Liver (tissue), 9 donors: ENCODE results near the gene TLE4. TPM values are rescaled to one million over a fixed set of nuclear protein-coding genes. Genes with fewer than 3 reads are reported as not detected.

ENCODE experiments used
- DNase-seq: peaks from one replicate; pipeline ENCODE4 v3.0.0-alpha.2; 2017; ENCODE audit warnings: low spot score
- H3K27ac ChIP-seq, 2 donors: one replicate each; pipeline ENCODE4 v1.7.0; 2013; ENCODE audit warnings: inconsistent platforms in 2 of 2, low read length in 2 of 2, control low read depth in 1 of 2, low read depth in 1 of 2, mild to moderate bottlenecking in 1 of 2
- H3K27me3 ChIP-seq, 4 donors: one replicate each; pipeline versions ENCODE4 v1.6.1 to v1.7.0; 2013; ENCODE audit warnings: low read length in 3 of 4, inconsistent platforms in 1 of 4, mild to moderate bottlenecking in 1 of 4, moderate library complexity in 1 of 4; ENCODE audit not compliant: control insufficient read depth in 4 of 4, insufficient read depth in 4 of 4
- H3K36me3 ChIP-seq, 4 donors: one replicate each; pipeline versions ENCODE4 v1.6.1 to v1.7.0; 2013; ENCODE audit warnings: low read length in 3 of 4, mild to moderate bottlenecking in 3 of 4, low read depth in 1 of 4, moderate library complexity in 1 of 4; ENCODE audit not compliant: control insufficient read depth in 4 of 4, insufficient read depth in 3 of 4
- H3K4me1 ChIP-seq, 4 donors: one replicate each; pipeline versions ENCODE4 v1.6.1 to v1.7.0; 2013; ENCODE audit warnings: low read length in 3 of 4, mild to moderate bottlenecking in 3 of 4, moderate library complexity in 1 of 4; ENCODE audit not compliant: control insufficient read depth in 4 of 4, insufficient read depth in 4 of 4
- H3K4me3 ChIP-seq, 3 donors: one replicate each; pipeline versions ENCODE4 v1.6.1 to v1.7.0; 2013; ENCODE audit warnings: low read length in 3 of 3, control low read depth in 1 of 3, low read depth in 1 of 3, mild to moderate bottlenecking in 1 of 3
- H3K9ac ChIP-seq, 2 donors: one replicate each; pipeline ENCODE4 v1.7.0; 2013; ENCODE audit warnings: low read length in 2 of 2, mild to moderate bottlenecking in 2 of 2, moderate library complexity in 2 of 2, control low read depth in 1 of 2, low read depth in 1 of 2
- H3K9me3 ChIP-seq, 4 donors: one replicate each; pipeline versions ENCODE4 v1.6.1 to v1.7.0; 2013; ENCODE audit warnings: low read length in 3 of 4; ENCODE audit not compliant: control insufficient read depth in 4 of 4
- ATF3 ChIP-seq: IDR thresholded peaks from 2 replicates; pipeline ENCODE4 v1.6.1; 2016; ENCODE audit warnings: antibody characterized with exemption
- CTCF ChIP-seq: fragments of 150-350 bp; IDR thresholded peaks from 2 replicates; pipeline ENCODE4 v1.5.1; 2017; ENCODE audit warnings: improper control_type of control experiment, low read depth, low read length; ENCODE audit not compliant: missing input control
- EGR1 ChIP-seq, 2 donors: IDR thresholded peaks; 2 replicates each; pipeline ENCODE4 v1.6.1; 2016 to 2018; ENCODE audit warnings: antibody characterized with exemption in 2 of 2, low read depth in 2 of 2
- FOXA1 ChIP-seq: IDR thresholded peaks from 2 replicates; pipeline ENCODE4 v1.6.1; 2016; ENCODE audit warnings: antibody characterized with exemption
- FOXA2 ChIP-seq: IDR thresholded peaks from 2 replicates; pipeline ENCODE4 v1.6.1; 2016; ENCODE audit warnings: antibody characterized with exemption
- GABPA ChIP-seq, 2 donors: IDR thresholded peaks in 1 of 2; conservative IDR thresholded peaks in 1 of 2; 2 replicates each; pipeline ENCODE4 v1.6.1; 2016; ENCODE audit warnings: antibody characterized with exemption in 2 of 2, mild to moderate bottlenecking in 1 of 2, moderate library complexity in 1 of 2
- HNF4A ChIP-seq, 2 donors: conservative IDR thresholded peaks; 2 replicates each; pipeline ENCODE4 v1.6.1; 2016; ENCODE audit warnings: antibody characterized with exemption in 2 of 2, mild to moderate bottlenecking in 2 of 2
- HNF4G ChIP-seq: IDR thresholded peaks from 2 replicates; pipeline ENCODE4 v1.6.1; 2016; ENCODE audit warnings: antibody characterized with exemption
- JUND ChIP-seq, 2 donors: IDR thresholded peaks; 2 replicates each; pipeline ENCODE4 v1.6.1; 2016; ENCODE audit warnings: antibody characterized with exemption in 2 of 2
- MAX ChIP-seq: IDR thresholded peaks from 2 replicates; pipeline ENCODE4 v1.6.1; 2016; ENCODE audit warnings: antibody characterized with exemption
- NR2F2 ChIP-seq: IDR thresholded peaks from 2 replicates; pipeline ENCODE4 v1.6.1; 2016; ENCODE audit warnings: antibody characterized with exemption
- RAD21 ChIP-seq, 2 donors: IDR thresholded peaks; 2 replicates each; pipeline ENCODE4 v1.6.1; 2016; ENCODE audit warnings: antibody characterized with exemption in 2 of 2, mild to moderate bottlenecking in 2 of 2
- REST ChIP-seq: IDR thresholded peaks from 2 replicates; pipeline ENCODE4 v1.6.1; 2016; ENCODE audit warnings: antibody characterized with exemption, mild to moderate bottlenecking
- RXRA ChIP-seq, 2 donors: IDR thresholded peaks; 2 replicates each; pipeline ENCODE4 v1.6.1; 2017 to 2018; ENCODE audit warnings: antibody characterized with exemption in 2 of 2, mild to moderate bottlenecking in 1 of 2
- SP1 ChIP-seq: IDR thresholded peaks from 2 replicates; pipeline ENCODE4 v1.6.1; 2018; ENCODE audit warnings: antibody characterized with exemption, mild to moderate bottlenecking
- TAF1 ChIP-seq: conservative IDR thresholded peaks from 2 replicates; pipeline ENCODE4 v1.6.1; 2016; ENCODE audit warnings: antibody characterized with exemption, mild to moderate bottlenecking
- YY1 ChIP-seq: IDR thresholded peaks from 2 replicates; pipeline ENCODE4 v1.6.1; 2016; ENCODE audit warnings: antibody characterized with exemption, mild to moderate bottlenecking
- ZBTB33 ChIP-seq: IDR thresholded peaks from 2 replicates; pipeline ENCODE4 v1.6.1; 2016; ENCODE audit warnings: antibody characterized with exemption
- WGBS: extraction: QIAGEN DNeasy Blood & Tissue Kit; methylation state at CpG from one replicate; pipeline ENCODE4 v1.1.7; 2013; 5-methylcytosine and 5-hydroxymethylcytosine counted together
- polyA plus RNA-seq, 2 donors: library from polyadenylated mRNA; stranded (reverse) in 1 of 2; unstranded in 1 of 2; fragments of 200-250 nt in 1 of 2; fragments of >200 nt in 1 of 2; fragmentation: Nextera tagmentation in 1 of 2; extraction: Ambion mirVana in 1 of 2; gene quantifications; one replicate each; pipeline versions ENCODE4 v1.2.1 to v1.2.3, GENCODE V29; 2013 to 2015
- total RNA-seq, 2 donors: library from RNA; depleted of rRNA; stranded (reverse); fragments of >200 nt; gene quantifications; one replicate each; pipeline ENCODE4 v1.2.3, GENCODE V29; 2014
- donor health status: healthy.
- donor health status: healthy.
- donor health status: healthy.
- donor health status: healthy.
- donor health status: healthy.

The TLE4 gene
- total and polyA plus RNA-seq, 4 donors = 2.5 to 6.6 (median 4.7) TPM

- 95% methylated on average over 3 of the region's 3 CpGs for WGBS
- H3K36me3 ChIP-seq = no peaks in the 10 kb centered on the region
- peaks cover 2 to 18% (median 5%) of the 10 kb centered on the region in 4 donors for H3K4me1 ChIP-seq
- H3K9ac ChIP-seq = no peak overlapping the region
- no peak overlapping the region for H3K4me3 ChIP-seq
- H3K27me3 ChIP-seq = no peaks in the 10 kb centered on the region
- H3K9me3 ChIP-seq = no peaks in the 10 kb centered on the region
- no peak for DNase-seq
- TF ChIP-seq ZBTB33 (no peak), TAF1 (no peak), ATF3 (no peak), HNF4A (conservative IDR thresholded peaks at IDR 0.05) (no peak), RAD21 (IDR thresholded peaks at IDR 0.05) (no peak), EGR1 (IDR thresholded peaks at IDR 0.05; ENCODE audit: low read depth in 2 of 2) (no peak), YY1 (no peak), MAX (no peak), CTCF (no peak), NR2F2 (no peak), FOXA2 (no peak), HNF4G (no peak), FOXA1 (no peak), RXRA (IDR thresholded peaks at IDR 0.05) (no peak), GABPA (IDR thresholded peaks at IDR 0.05 in 1 of 2, conservative IDR thresholded peaks at IDR 0.05 in 1 of 2) (no peak), REST (no peak), JUND (IDR thresholded peaks at IDR 0.05) (no peak)
- H3K27ac ChIP-seq = no peak overlapping the region
Observed at GRCh38 chr9:79574781-79575180, 3.0 kb downstream of the TLE4 start.

- Histone ChIP-seq H3K4me3 (no peak overlapping the region), H3K27ac (no peak overlapping the region), H3K9ac (no peak overlapping the region), H3K9me3 (no peaks in the 10 kb centered on the region), H3K36me3 (no peaks in the 10 kb centered on the region), H3K27me3 (no peaks in the 10 kb centered on the region), H3K4me1 (peaks cover under 1 to 13% (median 5%) of the 10 kb centered on the region in 4 donors)
- 78% methylated on average over 3 of the region's 3 CpGs for WGBS
- DNase-seq = no peak
- TF ChIP-seq FOXA1 (no peak), TAF1 (no peak), RXRA (IDR thresholded peaks at IDR 0.05) (no peak), HNF4G (no peak), REST (no peak), FOXA2 (no peak), EGR1 (IDR thresholded peaks at IDR 0.05; ENCODE audit: low read depth in 2 of 2) (no peak), YY1 (no peak), GABPA (IDR thresholded peaks at IDR 0.05 in 1 of 2, conservative IDR thresholded peaks at IDR 0.05 in 1 of 2) (no peak), SP1 (no peak), CTCF (no peak), JUND (IDR thresholded peaks at IDR 0.05) (no peak)
Observed at GRCh38 chr9:79575547-79575946, 3.8 kb downstream of the TLE4 start.
